ENCODE results near the gene SCARF1.

Gene SCARF1

DNA sequence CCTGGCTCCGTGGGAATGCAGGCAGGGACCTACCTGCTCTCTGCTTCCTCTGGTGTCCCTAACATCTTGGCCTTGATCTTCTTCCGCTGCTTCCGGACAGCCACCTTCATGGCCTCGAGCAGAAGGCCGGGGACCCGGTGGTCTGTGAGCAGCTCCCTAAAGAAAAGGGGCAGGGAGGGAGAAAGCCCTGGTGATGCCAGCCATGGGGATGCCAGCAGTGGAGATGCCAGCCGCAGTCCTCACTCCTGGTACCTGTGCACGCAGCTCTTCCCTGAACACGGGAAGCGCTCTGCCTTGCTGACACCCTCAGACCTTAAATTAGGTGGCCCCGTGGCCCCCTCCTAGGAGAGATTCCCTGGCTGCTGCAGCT is 2.3 kb upstream of the SCARF1 start:
- no peak for DNase-seq

GRCh38 chr17:1646199-1646875 is 805 bp upstream of the SCARF1 start:
- DNase-seq: no peak

DNA sequence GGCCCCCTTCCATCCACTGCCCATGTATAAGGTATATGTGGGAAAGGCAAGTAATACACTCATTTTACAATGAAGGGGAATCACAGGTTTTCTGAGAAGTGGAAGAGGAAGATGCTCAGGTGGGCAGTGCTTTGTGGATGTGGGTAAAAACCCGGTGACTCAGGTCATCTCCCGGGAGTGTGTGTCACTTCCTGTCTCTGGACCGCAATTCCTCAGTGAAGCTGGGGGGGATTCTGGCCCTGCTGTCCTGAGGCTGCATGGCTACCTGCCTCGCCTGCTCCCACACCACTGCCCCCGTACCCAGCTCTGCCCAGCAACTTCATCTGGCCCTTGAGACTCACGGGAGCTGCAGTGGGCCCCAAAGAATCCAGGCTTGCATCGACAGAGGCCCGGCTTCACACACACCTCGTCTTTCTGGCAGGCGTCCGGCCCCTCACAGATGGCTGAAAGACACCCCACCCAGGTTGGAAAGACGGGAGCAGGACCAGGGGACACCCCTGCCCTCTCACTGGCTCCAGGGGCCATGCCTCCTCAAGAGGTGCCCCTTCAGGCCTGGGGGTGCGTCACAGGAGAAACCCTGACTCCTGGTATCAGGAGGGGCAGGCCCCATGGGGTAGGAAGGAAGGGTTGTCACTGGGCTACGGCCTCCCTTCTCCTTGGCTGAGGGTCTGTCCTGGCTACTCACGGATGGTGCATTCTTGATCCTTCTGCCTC is 882 bp downstream of the SCARF1 start:
- DNase-seq: peak; percentile 73

GRCh38 chr17:1643999-1644492 is 1.5 kb downstream of the SCARF1 start:
- DNase-seq: peak; percentile 68

- DNase-seq: peak; percentile 80
Observed at GRCh38 chr17:1643293-1643998, 2.1 kb downstream of the SCARF1 start.

DNA sequence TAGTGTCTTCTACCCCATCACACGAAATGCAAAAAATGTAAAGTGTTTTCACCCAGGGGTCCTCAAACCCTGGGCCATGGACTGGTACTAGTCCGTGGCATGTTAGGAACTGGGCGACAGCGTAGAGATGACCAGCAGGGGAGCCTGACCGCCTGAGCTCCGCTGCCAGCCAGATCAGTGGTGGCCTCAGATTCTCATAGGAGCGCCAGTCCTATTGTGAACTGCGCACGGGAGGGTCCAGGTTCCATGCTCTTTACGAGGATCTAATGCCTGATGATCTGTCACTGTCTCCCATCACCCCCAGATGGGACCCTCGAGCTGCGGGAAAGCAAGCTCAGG is 4.5 kb downstream of the SCARF1 start:
- DNase-seq: no peak

- DNase-seq: no peak
Observed at GRCh38 chr17:1640329-1641064, 5.0 kb downstream of the SCARF1 start.

DNA sequence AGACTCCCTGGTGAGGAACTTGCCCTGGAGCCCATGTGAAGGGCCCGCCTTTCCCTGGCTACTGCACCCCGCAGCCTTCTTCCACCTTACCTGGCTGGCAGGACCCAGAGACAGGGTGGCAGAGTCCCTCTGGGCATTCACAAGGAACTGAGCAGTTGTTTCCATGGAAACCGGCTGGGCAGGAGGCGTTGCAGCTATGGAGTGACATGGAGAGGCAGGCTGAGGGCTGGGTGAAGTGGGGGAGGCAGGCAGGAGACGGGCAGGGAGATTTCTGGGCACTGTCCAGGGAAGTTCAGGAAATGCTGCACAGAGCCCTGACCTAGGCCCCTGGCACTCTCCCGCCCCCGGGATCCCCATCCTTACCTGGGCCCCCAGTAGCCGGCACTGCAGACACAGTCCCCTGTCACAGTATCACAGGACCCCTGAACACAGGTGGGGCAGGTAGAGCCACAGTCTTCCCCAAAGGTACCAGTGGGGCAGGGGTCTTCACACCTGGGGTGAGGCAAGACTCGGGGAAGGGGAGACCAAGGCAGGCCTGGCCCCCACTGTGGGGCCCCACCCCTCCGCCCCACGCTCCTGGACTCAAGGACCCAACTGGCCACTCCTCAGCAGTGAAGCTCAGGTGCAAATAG is 5.9 kb downstream of the SCARF1 start:
- no peak for DNase-seq

GRCh38 chr17:1638624-1639300 is 6.8 kb downstream of the SCARF1 start:
- DNase-seq: no peak

DNA sequence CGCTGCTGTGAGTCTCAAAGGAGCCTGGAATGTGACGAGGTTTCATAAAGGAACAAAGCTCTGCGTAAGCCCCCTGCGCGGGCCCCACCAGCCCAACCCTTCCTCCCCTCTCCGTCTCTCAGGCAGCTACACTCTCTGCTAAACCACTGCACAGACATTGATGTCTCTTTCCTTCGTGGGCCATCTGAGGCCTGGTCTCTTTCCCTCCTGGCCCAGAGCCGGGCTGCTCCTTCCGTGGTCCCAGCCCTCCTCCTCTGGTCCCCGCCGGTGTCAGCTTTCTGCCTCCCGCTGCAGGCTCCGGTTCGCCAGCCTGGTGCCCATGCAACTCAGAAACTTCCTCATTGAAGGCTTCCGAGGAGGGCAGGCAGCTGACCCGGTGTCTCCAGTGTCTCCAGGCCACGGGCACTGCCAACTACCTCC is 7.4 kb downstream of the SCARF1 start:
- no peak for DNase-seq

DNA sequence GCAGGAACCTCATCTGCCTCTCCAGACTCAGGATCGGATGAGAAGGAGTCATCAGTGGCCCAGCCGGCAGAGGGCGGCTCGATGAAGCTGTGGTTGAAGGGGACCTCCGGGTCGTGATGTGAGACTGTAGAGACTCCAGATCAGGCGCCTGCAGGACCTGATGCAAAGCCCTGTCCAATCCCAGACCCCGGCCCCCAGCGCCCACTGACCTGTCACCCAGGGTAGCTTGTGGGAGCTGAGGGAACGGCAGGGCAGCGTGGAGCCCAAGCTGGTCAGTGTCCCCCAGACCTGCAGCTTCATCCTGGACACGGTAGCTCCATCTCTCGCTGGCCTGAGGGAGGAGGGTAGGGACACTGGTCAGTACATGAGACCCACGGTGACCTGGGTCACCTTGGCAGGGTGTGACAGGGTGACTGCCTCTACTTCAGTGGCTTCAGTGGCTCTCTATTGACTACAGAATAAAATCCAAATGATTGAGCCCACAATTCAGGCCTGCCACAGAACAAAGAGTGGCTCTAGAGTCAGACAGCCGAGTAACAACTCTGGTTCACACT is 8.7 kb downstream of the SCARF1 start:
- DNase-seq: no peak

GRCh38 chr17:1635675-1636465 is 9.7 kb downstream of the SCARF1 start:
- DNase-seq: no peak

DNA sequence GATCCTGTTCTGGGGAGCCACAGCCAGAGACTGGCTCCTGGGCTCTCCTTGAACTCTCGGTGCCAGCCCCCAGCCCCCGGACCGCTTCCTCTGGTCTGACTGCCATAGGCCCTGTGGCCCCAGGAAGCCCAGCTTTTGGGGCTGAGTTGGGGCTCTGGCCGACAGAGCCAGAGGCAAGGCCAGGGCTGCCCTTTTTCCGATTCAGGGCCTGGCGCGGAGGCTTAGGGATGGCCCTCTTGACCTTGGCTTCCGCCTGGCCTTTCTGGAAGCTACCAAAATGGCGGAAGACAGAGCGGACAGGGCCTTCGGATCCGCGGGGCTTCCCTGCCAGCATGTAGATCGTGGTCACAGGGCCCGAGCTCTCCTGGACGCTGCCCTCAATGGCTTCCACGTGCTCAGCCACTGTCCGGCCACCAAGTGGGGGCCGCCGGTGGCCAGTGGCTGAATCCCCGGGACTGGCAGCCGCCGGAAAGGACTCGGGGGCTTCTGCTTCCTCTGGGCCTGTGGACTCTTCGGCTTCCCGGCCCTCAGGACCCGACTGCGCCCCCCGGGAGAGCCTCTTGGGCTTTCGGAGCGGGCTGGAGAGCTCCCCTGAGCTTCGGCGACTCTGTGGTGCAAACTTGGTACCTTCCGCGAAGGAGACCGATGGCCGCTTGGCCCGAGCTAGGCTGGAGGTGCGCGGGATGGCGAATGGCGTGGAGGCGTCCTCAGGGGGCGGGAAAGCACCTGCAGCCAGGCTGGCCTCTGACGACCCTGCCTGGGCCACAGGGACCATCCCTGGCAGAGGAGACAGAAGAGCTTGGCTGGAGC is 10.5 kb downstream of the SCARF1 start:
- no peak for DNase-seq

GRCh38 chr17:1630662-1631061 is 14.9 kb downstream of the SCARF1 start:
- DNase-seq: no peak

DNA sequence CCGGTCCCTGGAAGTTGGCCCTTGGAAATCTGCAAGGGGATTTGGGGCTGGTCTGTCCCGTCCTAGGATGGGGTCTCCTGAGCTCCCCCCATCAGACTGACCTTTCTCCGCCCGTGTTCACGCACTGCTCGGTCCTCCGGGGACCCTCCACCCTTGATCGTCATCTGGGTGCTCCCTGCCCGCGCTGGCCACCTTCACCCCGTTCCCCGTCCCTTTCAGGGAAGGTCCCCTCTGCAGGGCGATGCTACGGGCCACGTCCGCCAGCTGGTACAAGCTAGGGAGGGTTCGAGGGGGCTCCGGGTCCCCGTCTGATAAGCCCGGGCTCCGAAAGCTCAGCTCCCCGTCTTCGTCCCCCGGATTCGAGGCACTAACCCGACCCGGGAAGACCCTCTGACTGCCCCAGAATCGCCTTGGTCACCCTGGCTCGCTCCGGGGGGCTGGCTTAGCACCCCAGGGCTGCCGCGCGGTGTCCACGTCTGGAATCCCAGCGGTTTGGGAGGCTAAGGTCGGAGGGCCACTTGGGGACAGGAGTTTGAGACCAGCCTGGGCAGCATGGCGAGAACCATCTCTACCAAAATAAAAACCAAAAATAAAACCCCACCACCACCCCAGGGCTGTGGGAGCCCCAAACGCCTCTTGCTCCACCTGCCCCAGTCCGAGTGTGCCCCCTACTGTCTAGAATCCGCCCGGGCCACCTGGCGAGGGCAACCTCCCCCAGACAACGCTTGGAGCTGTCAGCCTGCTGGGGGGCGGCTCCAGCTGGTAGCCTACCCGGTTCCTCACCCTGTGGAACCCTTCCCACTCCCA is 15.8 kb downstream of the SCARF1 start:
- peak; percentile 89 for DNase-seq

- DNase-seq: peak; percentile 94
Observed at GRCh38 chr17:1628856-1629503, 16.6 kb downstream of the SCARF1 start.

GRCh38 chr17:1627982-1628855 is 17.3 kb downstream of the SCARF1 start, which contains the start of gene SLC43A2:
SLC43A2 (minus strand) TSS chr17:1628834; CDS start chr17:1627874, 960 bp downstream.
- DNase-seq: peak; percentile 90
